Esophagus squamous epithelium (tissue), 5 donors: Measurements from ENCODE around the gene MYO1F. TPM values are rescaled to one million over a fixed set of nuclear protein-coding genes. Genes with fewer than 3 reads are reported as not detected.
A peak's percentile ranks its signal among the peaks of the same experiment; 100 is the strongest.

ENCODE experiments used
- DNase-seq: peaks from one replicate; lab custom pipeline; 2025; lab: John Stamatoyannopoulos, UW
- H3K27ac ChIP-seq, 4 donors: fragments of 200-600 bp; sonication (generic); one replicate each; pipeline ENCODE4 v1.5.1; 2016 to 2019; ENCODE audit warnings: mild to moderate bottlenecking in 1 of 4
- H3K27me3 ChIP-seq, 4 donors: fragments of 200-600 bp; sonication (generic); 1 replicate in 3 of 4; 2 replicates in 1 of 4; pipeline versions ENCODE4 v1.5.1 to v1.6.0; 2017 to 2021; ENCODE audit warnings: antibody characterized with exemption in 1 of 4
- H3K36me3 ChIP-seq, 3 donors: fragments of 200-600 bp; sonication (generic); one replicate each; pipeline ENCODE4 v1.5.1; 2016 to 2019
- H3K4me1 ChIP-seq, 3 donors: fragments of 200-600 bp; sonication (generic); one replicate each; pipeline ENCODE4 v1.5.1; 2017 to 2019
- H3K4me3 ChIP-seq, 4 donors: fragments of 200-600 bp; sonication (generic); 1 replicate in 3 of 4; 2 replicates in 1 of 4; pipeline ENCODE4 v1.5.1; 2016 to 2019; ENCODE audit warnings: mild to moderate bottlenecking in 2 of 4, moderate library complexity in 1 of 4
- H3K9me3 ChIP-seq, 3 donors: fragments of 200-600 bp; sonication (generic); one replicate each; pipeline ENCODE4 v1.5.1; 2016 to 2019
- POLR2A ChIP-seq, 4 donors: fragments of 450-650 bp; IDR thresholded peaks; one replicate each; pipeline ENCODE4 v1.6.1; 2017; ENCODE audit warnings: antibody characterized with exemption in 4 of 4, mild to moderate bottlenecking in 4 of 4, moderate library complexity in 3 of 4
- WGBS, 2 donors: methylation state at CpG; one replicate each; pipeline ENCODE4 v1.1.5; 2018; 5-methylcytosine and 5-hydroxymethylcytosine counted together
- intact Hi-C: fragments of 100-400 bp; cut with DNase I; formaldehyde crosslinking; loops from one replicate; pipeline ENCODE4 v1.15.0; 2022
- total RNA-seq, 4 donors: library from RNA; depleted of rRNA; stranded (reverse); fragments of >200 nt; gene quantifications; one replicate each; pipeline ENCODE4 v1.1.0, GENCODE V29; 2016
- TF ChIP-seq, protein P1 (sequence below), 6 experiments: fragments of 450-650 bp in 4 of 6; fragments of 200-600 bp in 2 of 6; sonication (generic) in 2 of 6; IDR thresholded peaks; one replicate each; pipeline ENCODE4 v1.5.1; 2016 to 2019; ENCODE audit warnings: antibody characterized with exemption in 6 of 6, mild to moderate bottlenecking in 4 of 6, moderate library complexity in 4 of 6
- donor health status: DM: yes; HTN: yes; CAD: no.

Gene MYO1F
- total RNA-seq, 4 donors from 2014 or later, result 1.6 to 14.3 (median 8.5) TPM

DNA sequence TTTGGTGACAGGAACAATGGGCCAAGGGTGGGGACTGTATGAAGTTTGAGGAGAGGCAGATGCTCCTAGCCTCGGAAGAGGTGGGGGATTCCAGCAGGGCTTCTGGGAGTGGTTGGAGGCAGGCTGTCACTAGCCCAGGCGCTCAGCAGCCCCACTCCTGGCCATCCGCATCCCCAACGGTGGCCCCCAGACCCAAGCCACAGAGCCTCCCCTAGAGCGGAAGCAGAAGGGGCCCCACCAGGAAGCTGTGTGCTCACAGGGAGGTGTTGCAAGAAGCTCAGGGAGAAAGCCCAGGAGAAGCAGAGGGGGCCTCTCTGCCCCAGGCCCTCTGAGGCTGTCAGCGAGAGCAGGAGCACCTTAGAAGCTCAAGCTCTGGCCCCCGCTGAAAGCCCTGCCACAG lies 83.1 kb downstream of the MYO1F start:
- WGBS, 2 donors, result 9 to 41% methylated on average over 3 to 4 of the region's 7 CpGs
- Histone ChIP-seq H3K9me3 (no peaks in the 10 kb centered on the region), H3K36me3 (peaks cover 0 to 9% (median 0%) of the 10 kb centered on the region in 3 donors), H3K4me1 (peaks cover 7 to 68% (median 27%) of the 10 kb centered on the region in 3 donors), H3K27me3 (no peaks in the 10 kb centered on the region), H3K4me3 (no peak overlapping the region), H3K27ac (peak overlapping the region in 3 of 4 donors; percentile 18 to 75 (median 74))
- TF ChIP-seq, protein P1, sequence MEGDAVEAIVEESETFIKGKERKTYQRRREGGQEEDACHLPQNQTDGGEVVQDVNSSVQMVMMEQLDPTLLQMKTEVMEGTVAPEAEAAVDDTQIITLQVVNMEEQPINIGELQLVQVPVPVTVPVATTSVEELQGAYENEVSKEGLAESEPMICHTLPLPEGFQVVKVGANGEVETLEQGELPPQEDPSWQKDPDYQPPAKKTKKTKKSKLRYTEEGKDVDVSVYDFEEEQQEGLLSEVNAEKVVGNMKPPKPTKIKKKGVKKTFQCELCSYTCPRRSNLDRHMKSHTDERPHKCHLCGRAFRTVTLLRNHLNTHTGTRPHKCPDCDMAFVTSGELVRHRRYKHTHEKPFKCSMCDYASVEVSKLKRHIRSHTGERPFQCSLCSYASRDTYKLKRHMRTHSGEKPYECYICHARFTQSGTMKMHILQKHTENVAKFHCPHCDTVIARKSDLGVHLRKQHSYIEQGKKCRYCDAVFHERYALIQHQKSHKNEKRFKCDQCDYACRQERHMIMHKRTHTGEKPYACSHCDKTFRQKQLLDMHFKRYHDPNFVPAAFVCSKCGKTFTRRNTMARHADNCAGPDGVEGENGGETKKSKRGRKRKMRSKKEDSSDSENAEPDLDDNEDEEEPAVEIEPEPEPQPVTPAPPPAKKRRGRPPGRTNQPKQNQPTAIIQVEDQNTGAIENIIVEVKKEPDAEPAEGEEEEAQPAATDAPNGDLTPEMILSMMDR (IDR thresholded peaks at IDR 0.05), result no peak
- no peak for TF ChIP-seq POLR2A (IDR thresholded peaks at IDR 0.05)
- intact Hi-C loops, result no loop called here
- no peak for DNase-seq

GRCh38 chr19:8491574-8491973 lies 85.7 kb downstream of the MYO1F start:
- H3K4me3 ChIP-seq, result no peak overlapping the region
- no peaks in the 10 kb centered on the region for H3K9me3 ChIP-seq
- peaks cover 19 to 90% (median 39%) of the 10 kb centered on the region in 3 donors for H3K4me1 ChIP-seq
- WGBS, 2 donors, result 80 to 100% methylated on average over 2 to 4 of the region's 6 CpGs
- DNase-seq, result no peak
- intact Hi-C loops, result no loop called here
- no peak overlapping the region for H3K27ac ChIP-seq
- H3K27me3 ChIP-seq, result no peaks in the 10 kb centered on the region
- H3K36me3 ChIP-seq, result peaks cover 7 to 35% (median 14%) of the 10 kb centered on the region in 3 donors
- TF ChIP-seq, protein P1 (IDR thresholded peaks at IDR 0.05), result peak in 2 of 6 experiments; percentile 3 to 23
- no peak for TF ChIP-seq POLR2A (IDR thresholded peaks at IDR 0.05)

DNA sequence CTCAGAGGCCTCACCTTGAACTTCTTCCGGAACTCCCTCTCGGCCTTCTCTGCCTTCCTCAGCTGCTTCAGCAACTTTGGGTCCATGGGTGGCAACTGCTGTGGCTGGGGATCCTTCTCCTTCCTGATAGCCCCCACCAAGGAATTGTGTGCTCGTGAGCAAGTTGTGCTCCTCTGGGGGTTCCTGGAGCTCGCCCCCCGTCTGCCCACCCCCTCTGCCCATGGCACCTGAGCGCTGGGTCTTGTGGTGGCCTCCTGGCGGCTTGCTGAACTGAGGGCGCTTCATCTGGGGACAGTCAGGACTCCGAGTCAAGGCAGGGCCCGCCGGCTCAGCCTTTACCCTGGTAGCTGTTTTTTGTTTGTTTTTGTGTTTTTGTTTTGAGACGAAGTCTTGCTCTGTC lies 86.4 kb downstream of the MYO1F start:
- H3K9me3 ChIP-seq, result no peaks in the 10 kb centered on the region
- H3K4me1 ChIP-seq, result peaks cover 23 to 90% (median 37%) of the 10 kb centered on the region in 3 donors
- H3K36me3 ChIP-seq, result peaks cover 12 to 42% (median 21%) of the 10 kb centered on the region in 3 donors
- H3K27ac ChIP-seq, result peak overlapping the region in 2 of 4 donors; percentile 81 to 89
- no peak overlapping the region for H3K4me3 ChIP-seq
- DNase-seq, result no peak
- H3K27me3 ChIP-seq, result no peaks in the 10 kb centered on the region
- WGBS, 2 donors, result 77 to 80% methylated on average over 3 of the region's 12 CpGs
- TF ChIP-seq POLR2A (IDR thresholded peaks at IDR 0.05), result no peak
- TF ChIP-seq, protein P1 (IDR thresholded peaks at IDR 0.05), result no peak
- intact Hi-C loops, result no loop called here

DNA sequence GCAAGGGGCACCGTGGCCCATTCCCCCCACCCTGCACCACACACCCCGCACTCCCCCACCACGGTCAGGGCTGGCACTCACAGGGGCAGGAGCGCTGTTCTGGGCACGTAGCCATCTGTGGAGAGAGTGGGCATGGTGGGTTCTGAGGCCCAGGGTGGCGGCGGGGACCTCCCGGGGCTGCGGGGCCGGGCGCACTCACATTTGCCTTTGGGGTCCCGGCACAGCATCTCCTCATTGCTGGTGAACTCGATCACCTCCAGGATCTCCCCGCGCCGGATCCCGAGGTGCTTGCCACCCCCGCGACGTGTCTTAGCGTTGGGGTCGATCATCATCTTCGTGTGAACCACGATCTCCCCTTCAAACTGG lies 86.9 kb downstream of the MYO1F start:
- intact Hi-C loops, result no loop called here
- Histone ChIP-seq H3K4me1 (peaks cover 26 to 90% (median 34%) of the 10 kb centered on the region in 3 donors), H3K4me3 (peak overlapping the region in 2 of 4 donors; percentile 15 to 28), H3K36me3 (peaks cover 17 to 47% (median 26%) of the 10 kb centered on the region in 3 donors), H3K27ac (peak overlapping the region; percentile 81 to 89 (median 82)), H3K27me3 (no peaks in the 10 kb centered on the region), H3K9me3 (no peaks in the 10 kb centered on the region)
- 77 to 80% methylated on average over 2 to 14 of the region's 24 CpGs for WGBS, 2 donors
- DNase-seq, result no peak
- no peak for TF ChIP-seq POLR2A (IDR thresholded peaks at IDR 0.05)
- TF ChIP-seq, protein P1 (IDR thresholded peaks at IDR 0.05), result no peak

- TF ChIP-seq, protein P1 (IDR thresholded peaks at IDR 0.05), result no peak
- TF ChIP-seq POLR2A (IDR thresholded peaks at IDR 0.05), result no peak
- H3K36me3 ChIP-seq, result peaks cover 18 to 53% (median 32%) of the 10 kb centered on the region in 3 donors
- DNase-seq, result no peak
- peak overlapping the region in 3 of 4 donors; percentile 7 to 28 (median 15) for H3K4me3 ChIP-seq
- peaks cover 26 to 88% (median 33%) of the 10 kb centered on the region in 3 donors for H3K4me1 ChIP-seq
- 26 to 32% methylated on average over 4 to 6 of the region's 25 CpGs for WGBS, 2 donors
- intact Hi-C loops, result no loop called here
- H3K27ac ChIP-seq, result peak overlapping the region; percentile 81 to 89 (median 82)
- no peaks in the 10 kb centered on the region for H3K27me3 ChIP-seq
- H3K9me3 ChIP-seq, result no peaks in the 10 kb centered on the region
Observed at GRCh38 chr19:8489561-8490394, 87.5 kb downstream of the MYO1F start.
